ENCODE results near the gene DOK7.

DNA sequence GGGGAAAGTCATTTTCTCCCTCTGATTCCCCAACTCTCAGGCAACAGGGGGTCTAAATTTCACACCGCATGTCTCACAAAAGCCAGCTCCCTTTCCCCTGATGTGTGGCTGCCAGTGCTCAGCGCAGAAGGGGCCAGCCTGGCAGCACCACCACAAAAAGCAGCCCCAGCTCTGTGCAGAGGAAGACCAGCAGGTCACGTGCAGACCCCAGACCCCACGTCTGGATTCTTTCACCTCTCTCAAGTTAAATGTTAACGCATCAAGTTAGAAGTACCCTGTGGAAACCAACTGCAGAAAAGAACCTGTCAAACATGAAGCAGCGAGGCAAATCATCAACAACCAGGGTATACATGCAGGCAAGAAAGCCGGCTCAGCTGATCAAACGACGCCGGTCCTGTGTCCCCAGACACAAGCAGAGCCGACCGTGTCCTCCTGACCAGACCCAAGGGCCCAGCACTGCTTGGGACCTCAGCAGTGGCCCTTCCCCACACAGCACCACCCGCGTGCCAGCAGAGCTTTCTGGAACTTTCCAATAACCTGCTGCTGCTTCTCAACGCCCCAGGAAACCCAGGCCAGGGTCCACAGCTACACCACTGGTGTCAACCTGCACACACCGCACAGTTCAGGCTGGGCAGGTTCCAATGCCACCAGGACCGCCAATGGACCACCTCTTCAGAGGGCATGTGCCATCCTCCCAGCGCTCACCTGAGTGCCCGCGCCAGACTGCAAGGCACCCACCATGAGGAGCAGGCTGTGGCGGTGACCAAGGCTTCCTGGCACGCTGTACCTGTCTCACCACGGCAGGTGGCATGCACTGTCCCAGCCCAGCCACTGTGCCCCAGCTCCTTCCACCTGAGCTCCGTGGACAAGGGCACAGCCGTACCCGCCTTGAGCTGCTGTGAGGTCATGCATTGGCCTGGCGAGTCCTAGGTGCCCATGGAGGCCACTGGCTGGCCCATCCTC lies 65.1 kb downstream of the DOK7 start:
- TF ChIP-seq, protein P1, sequence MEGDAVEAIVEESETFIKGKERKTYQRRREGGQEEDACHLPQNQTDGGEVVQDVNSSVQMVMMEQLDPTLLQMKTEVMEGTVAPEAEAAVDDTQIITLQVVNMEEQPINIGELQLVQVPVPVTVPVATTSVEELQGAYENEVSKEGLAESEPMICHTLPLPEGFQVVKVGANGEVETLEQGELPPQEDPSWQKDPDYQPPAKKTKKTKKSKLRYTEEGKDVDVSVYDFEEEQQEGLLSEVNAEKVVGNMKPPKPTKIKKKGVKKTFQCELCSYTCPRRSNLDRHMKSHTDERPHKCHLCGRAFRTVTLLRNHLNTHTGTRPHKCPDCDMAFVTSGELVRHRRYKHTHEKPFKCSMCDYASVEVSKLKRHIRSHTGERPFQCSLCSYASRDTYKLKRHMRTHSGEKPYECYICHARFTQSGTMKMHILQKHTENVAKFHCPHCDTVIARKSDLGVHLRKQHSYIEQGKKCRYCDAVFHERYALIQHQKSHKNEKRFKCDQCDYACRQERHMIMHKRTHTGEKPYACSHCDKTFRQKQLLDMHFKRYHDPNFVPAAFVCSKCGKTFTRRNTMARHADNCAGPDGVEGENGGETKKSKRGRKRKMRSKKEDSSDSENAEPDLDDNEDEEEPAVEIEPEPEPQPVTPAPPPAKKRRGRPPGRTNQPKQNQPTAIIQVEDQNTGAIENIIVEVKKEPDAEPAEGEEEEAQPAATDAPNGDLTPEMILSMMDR (conservative IDR thresholded peaks at IDR 0.05), result no peak
- no peak for TF ChIP-seq ZFX (IDR thresholded peaks at IDR 0.05)

Measured in C4-2B (cell line).